ENCODE results near the gene NASP.
A peak's percentile ranks its signal among the peaks of the same experiment; 100 is the strongest.

Gene NASP, protein sequence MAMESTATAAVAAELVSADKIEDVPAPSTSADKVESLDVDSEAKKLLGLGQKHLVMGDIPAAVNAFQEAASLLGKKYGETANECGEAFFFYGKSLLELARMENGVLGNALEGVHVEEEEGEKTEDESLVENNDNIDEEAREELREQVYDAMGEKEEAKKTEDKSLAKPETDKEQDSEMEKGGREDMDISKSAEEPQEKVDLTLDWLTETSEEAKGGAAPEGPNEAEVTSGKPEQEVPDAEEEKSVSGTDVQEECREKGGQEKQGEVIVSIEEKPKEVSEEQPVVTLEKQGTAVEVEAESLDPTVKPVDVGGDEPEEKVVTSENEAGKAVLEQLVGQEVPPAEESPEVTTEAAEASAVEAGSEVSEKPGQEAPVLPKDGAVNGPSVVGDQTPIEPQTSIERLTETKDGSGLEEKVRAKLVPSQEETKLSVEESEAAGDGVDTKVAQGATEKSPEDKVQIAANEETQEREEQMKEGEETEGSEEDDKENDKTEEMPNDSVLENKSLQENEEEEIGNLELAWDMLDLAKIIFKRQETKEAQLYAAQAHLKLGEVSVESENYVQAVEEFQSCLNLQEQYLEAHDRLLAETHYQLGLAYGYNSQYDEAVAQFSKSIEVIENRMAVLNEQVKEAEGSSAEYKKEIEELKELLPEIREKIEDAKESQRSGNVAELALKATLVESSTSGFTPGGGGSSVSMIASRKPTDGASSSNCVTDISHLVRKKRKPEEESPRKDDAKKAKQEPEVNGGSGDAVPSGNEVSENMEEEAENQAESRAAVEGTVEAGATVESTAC

DNA sequence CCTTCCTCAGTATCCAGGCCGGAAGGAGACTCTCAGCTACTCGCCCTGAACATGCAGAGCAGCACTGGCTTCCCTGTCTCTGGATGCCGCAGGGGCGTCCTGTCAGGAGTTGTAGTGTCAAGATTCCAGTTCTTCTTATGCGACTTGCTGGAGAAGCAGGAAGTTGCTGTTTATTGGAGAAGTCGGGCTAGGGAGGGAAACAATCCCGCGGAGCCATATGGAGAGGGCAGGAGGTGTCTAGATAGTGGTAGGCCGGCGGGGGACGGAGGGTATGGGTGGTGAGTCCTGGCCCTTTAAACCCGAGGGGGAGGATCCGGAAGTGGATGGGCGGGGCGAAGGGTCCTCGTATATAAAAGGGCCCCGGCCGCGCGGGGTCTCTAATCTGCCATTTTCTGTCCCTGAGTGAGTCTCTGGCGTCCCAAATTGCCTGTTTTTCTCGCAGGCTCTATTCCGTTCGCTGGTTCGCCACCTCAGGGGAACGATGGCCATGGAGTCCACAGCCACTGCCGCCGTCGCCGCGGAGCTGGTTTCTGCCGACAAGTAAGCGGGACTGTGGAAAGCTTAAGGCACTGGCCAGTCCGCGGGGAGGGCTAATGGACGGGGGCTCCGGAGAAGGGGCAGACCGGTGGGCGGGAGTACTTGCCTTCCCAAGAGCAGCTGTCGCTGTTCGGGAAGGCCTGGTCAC lies at the start of gene NASP:
Gene NASP (plus strand): TSS at position 376 of the 685 bp plus-strand sequence. CDS start 106 bp downstream, at position 482.
- peak; percentile 8 for DNase-seq (ENCODE audit: low read depth)
- TF ChIP-seq, protein P1, sequence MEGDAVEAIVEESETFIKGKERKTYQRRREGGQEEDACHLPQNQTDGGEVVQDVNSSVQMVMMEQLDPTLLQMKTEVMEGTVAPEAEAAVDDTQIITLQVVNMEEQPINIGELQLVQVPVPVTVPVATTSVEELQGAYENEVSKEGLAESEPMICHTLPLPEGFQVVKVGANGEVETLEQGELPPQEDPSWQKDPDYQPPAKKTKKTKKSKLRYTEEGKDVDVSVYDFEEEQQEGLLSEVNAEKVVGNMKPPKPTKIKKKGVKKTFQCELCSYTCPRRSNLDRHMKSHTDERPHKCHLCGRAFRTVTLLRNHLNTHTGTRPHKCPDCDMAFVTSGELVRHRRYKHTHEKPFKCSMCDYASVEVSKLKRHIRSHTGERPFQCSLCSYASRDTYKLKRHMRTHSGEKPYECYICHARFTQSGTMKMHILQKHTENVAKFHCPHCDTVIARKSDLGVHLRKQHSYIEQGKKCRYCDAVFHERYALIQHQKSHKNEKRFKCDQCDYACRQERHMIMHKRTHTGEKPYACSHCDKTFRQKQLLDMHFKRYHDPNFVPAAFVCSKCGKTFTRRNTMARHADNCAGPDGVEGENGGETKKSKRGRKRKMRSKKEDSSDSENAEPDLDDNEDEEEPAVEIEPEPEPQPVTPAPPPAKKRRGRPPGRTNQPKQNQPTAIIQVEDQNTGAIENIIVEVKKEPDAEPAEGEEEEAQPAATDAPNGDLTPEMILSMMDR (IDR thresholded peaks at IDR 0.05; ENCODE audit: control insufficient read depth, insufficient read depth, low read depth, low read length, missing control alignments): no peak
- H3K4me3 ChIP-seq (ENCODE audit: control insufficient read depth, low read depth, low read length): peak within 1 kb of the TSS; percentile 92

GRCh38 chr1:45535988-45536766 lies 47.7 kb upstream of the NASP start:
- H3K4me3 ChIP-seq (ENCODE audit: control insufficient read depth, low read depth, low read length): no peak overlapping the region
- TF ChIP-seq, protein P1 (IDR thresholded peaks at IDR 0.05; ENCODE audit: control insufficient read depth, insufficient read depth, low read depth, low read length, missing control alignments): no peak
- DNase-seq (ENCODE audit: low read depth): no peak

DNA sequence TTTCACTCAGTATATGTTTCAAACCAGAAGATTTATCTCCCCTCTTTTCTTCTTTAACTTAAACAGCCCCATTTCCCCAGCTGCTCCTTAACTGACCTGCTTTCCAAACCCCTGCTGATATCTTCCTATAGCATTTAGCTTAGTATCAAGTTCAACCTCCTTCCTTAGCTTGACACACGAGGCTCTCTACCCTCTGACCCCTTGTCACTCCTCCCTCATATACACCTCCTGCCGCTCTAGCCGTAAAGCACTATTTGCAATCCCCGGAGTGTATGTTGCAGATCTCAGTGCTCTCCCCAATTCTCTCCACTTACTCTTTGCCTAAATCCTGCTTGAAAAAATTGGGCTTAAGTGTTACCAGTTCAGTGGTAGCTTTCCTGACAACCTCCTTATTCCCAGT lies 47.0 kb upstream of the NASP start:
- TF ChIP-seq, protein P1 (IDR thresholded peaks at IDR 0.05; ENCODE audit: control insufficient read depth, insufficient read depth, low read depth, low read length, missing control alignments): no peak
- DNase-seq (ENCODE audit: low read depth): no peak
- H3K4me3 ChIP-seq (ENCODE audit: control insufficient read depth, low read depth, low read length): no peak overlapping the region

DNA sequence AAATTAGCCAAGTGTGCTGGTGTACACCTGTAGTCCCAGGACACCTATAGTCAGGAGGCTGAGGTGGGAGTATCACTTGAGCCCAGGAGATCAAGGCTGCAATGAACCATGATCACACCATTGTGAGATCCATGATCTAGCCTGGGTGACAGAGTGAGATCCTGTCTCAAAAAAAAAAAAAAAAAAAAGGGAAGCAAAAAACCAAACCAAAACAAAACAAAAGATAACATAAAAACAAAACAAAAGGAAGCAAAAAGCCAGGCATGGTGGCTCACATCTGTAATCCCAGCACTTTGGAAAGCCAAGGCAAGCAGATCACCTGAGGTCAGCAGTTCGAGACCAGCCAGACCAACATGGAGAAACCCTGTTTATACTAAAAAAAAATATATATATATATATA lies 42.6 kb upstream of the NASP start:
- TF ChIP-seq, protein P1 (IDR thresholded peaks at IDR 0.05; ENCODE audit: control insufficient read depth, insufficient read depth, low read depth, low read length, missing control alignments): no peak
- DNase-seq (ENCODE audit: low read depth): no peak
- H3K4me3 ChIP-seq (ENCODE audit: control insufficient read depth, low read depth, low read length): no peak overlapping the region

GRCh38 chr1:45542591-45542990 lies 41.2 kb upstream of the NASP start:
- no peak overlapping the region for H3K4me3 ChIP-seq (ENCODE audit: control insufficient read depth, low read depth, low read length)
- no peak for DNase-seq (ENCODE audit: low read depth)
- TF ChIP-seq, protein P1 (IDR thresholded peaks at IDR 0.05; ENCODE audit: control insufficient read depth, insufficient read depth, low read depth, low read length, missing control alignments): no peak

All from AG09309 (cell line).